RKO (cell line): ENCODE measurements around the gene EEFSEC.
"Not testable (repeated sequence)": the region's sequence is repeated elsewhere in the genome, so short reads cannot be mapped to it uniquely, and the experiment has no call there.

Experiments used
- DNase-seq: peaks from one replicate; pipeline ENCODE4 v3.0.0-alpha.2; 2016; ENCODE audit warnings: low spot score

The EEFSEC gene

DNA sequence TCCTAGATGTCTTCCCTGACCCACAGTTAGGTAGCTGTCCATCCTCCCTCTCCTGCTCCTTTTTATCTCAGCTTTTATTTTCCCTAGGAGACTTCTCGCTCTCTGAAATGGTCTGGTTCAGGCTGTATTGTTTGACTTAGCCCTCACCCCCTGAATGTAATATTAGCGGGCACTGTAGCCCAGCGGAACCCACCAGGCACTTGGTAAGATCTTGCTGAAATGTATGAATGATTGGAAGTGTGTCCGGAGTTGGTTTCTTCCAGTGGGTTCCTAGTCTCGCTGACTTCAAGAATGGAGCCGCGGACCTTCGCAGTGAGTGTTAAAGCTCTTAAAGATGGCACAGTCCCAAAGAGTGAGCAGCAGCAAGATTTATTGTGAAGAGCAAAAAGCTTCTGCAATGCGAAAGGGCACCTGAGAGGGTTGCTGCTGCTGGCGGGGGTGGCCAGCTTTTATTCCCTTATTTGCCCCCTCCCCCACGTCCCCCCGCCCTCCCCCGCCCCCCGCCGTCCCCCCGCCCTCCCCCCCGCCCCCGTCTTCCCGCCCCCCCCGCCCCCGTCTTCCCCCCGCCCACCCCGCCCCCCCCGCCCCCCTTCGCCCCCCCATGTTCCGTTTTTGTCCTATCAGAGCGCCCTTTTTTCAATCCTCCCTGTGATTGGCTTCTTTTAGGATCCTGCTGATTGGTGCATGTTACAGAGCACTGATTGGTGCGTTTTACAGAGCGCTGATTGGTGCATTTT is 694 bp upstream of the EEFSEC start:
- DNase-seq = peak; percentile 90

- DNase-seq = not testable (repeated sequence)
Observed at GRCh38 chr3:128154354-128154753, 1.1 kb downstream of the EEFSEC start.

DNA sequence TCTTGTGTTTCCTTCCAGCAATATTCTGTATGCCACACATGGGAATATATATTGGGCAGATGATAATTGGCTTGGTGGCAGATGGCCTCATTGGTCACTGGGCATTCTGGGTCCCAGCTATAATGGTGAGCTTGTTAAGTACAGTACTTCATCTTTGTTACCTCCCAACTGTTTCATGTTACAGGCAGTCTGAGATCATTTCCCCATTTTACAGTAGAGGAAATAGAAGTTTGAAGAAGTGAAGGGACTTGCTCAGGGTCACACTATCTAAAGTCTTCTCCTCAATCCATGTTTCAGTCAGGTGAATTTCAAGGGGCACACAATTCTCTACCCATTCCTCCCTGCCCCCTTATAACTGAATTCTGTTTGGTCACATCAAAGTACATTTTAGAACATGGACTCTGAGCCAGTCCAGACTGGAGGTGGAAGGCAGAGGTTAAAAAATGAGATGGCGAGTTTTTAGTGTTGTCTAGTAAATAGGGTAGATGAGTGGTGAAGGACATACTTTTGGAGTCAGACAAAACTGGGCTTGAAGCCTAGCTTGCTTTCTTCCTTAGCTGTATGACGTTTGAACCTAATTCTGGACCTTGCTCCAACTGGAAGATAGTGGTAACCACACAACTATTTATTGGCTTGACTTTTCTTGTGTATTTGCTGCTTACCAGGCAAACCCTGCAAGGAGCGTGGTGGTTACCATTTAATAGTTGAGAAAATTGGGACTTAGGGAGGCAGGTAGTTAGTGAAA is 2.5 kb downstream of the EEFSEC start:
- no peak for DNase-seq

DNA sequence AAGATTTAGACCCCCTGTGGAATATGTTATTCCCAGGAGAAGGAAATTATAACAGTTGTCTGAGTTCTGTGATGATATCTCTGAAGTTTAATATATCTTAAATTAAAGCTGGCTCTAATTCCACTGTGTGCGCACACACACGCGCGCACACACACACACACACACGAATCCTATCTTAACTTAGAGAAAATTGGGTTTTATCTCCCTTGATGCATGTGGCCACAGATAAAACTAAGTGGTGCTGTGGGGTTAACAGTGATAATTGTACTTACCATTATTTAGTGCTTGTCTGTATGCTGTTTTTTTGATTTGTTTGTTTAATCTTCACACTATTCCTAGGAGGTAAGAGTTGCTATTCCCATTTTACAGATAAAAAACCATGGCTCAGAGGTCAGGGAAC is 7.4 kb downstream of the EEFSEC start:
- no peak for DNase-seq

DNA sequence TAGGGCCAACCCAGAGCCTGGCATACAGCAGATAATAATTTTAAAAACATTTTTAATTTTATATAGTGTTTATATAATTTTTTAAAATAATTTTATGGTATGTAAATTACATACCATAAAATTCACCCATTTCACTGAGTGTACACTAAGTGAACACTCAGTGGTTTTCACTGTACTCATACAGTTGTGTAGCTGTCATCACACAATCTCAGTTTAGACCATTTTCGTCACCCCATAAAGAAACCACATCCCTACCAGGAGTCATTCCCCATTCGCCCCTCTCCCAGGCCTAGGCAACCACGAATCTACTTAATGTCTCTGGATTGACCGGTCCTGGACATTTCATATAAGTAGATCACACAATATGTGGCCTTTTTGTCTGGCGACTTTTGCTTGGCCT is 10.2 kb downstream of the EEFSEC start:
- no peak for DNase-seq

GRCh38 chr3:128166971-128167453 is 13.7 kb downstream of the EEFSEC start:
- no peak for DNase-seq

GRCh38 chr3:128167646-128167972 is 14.3 kb downstream of the EEFSEC start:
- DNase-seq = no peak

- DNase-seq = no peak
Observed at GRCh38 chr3:128167973-128168674, 14.8 kb downstream of the EEFSEC start.

GRCh38 chr3:128168836-128169235 is 15.6 kb downstream of the EEFSEC start:
- no peak for DNase-seq

DNA sequence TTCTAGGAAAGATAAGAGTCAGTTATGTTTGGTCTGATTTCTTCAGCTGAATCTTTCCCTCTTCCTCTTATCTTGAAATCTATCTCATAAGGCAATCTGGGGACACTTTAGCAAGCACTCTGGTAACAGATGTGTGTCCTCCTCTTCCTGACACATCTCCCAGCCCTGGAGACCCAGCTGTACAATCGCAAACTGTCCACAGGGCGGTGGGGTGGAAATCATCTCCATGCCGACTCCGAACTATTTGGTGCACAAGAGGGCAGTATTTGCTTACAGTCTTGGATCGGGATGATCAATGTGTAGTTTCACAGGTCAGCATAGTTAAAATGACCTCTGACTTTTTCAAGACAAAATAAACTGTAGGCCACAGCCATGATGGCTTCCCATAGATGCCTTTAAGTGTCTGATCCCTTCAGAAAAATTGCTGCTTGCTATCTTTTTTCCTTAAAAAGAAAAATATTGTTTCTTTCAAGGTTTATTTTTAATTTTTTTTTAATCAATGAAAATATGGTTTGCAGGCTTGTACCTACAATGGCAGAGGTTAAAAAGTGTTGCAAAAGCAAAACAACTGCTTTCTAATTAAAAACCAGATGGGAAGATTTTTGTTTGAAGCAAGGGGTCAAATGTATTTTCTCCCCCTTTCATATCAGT is 17.7 kb downstream of the EEFSEC start:
- DNase-seq = peak; percentile 83

DNA sequence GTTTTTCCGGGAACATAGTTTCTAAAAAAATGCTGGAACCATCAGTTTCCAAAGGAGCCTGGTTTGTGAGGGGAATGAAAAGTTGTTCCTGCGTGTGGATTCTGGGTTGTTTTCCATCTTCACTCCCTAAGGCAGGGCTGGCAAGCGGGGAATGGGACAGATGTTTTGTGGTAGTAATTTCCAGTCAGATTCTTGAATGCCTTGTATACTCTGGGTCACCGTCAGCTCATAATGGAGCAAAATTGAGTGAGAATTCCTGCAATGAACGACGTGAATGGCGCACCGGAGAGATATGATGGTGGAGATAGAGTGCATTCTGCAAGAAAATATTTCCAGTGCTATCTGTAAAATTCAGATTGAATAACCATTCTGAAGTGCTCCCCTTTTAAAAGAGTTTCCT is 19.9 kb downstream of the EEFSEC start:
- no peak for DNase-seq

- no peak for DNase-seq
Observed at GRCh38 chr3:128173849-128174248, 20.6 kb downstream of the EEFSEC start.

GRCh38 chr3:128174675-128175590 is 21.7 kb downstream of the EEFSEC start:
- DNase-seq = no peak

DNA sequence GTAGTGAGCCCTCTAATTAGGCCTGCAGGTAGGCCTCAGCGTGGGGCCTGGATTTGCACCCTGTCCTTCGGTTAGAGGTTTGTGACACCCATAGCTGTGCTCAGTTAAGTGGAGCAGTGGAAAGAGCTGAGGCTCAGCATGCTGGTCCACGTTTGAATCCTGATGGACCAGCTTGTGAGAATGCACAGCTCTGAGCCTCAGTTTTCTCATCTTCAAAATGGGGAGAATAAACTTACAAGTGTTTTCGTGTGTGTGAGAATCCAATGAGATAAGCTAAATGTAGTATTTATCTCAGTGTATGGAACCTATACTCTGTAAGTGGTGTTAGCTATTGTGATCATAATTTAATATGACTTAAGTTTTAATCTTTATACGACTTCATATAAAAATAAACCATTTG is 22.5 kb downstream of the EEFSEC start:
- DNase-seq = no peak

- DNase-seq = no peak
Observed at GRCh38 chr3:128176276-128176833, 23.1 kb downstream of the EEFSEC start.

DNA sequence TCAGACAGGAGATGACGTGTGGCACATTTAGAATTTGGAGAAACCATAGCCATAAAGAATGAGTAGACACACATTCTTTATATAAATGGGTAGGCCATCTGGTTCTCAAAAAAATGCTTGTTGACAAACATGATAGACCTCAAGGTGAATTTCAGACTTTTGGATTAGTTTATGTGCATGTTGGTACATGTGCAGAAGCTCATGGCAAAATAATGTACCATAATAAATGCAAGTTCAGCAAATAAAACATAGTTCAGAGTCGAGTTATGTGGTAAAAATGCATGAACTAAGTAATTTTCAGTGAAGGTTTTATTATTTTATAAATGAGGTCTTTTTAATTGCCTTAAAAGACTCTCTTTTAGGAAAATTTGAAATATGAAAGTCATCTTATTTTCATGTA is 24.6 kb downstream of the EEFSEC start:
- DNase-seq = no peak

DNA sequence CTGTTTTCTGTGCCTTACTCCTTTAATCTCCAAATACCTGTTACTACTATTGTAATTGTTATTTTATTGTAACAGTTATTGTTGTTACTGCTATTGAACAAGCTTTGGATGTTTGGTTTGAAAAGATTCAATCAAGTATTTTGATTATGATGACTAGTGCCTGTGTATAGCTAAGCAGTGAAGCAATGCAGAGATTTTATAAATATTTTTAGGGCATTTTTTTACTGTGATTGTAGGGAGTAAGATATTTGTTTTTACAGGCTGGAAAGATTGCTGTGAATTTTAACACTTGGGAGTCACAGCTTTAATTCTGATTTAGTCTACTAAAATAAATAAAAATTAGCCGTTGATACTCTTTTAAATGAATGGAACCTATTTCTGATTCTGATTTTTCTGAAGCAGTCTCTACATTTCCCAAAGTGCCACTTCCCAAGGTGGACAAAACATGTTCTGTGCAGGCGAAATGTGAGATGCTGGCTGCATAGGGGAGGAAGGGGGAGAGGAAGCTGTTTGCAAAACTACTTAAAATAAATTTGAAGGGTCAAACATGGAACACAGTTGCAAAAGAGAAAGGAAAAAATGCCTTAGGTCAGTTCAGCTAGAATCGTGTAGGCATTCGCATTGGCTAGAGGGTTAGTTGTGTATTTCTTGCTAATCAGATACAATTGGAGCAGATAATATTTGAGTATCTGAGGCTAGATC is 25.7 kb downstream of the EEFSEC start:
- DNase-seq = no peak

DNA sequence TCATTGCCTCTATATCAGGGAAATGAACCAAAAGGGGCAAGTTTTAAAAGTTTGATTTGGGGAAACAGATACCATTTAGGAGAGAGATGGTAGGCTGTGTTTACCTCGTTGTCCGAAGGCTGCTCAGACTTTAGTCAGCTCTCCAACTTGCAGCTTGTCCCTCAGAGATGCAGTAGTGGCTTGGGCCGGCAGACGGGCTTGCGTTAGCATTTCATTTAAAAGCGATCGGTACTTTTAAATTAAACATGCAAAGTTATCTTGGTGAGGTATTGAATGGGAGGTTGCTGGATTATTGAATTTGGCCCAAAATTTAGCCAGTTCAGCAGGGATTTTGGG is 26.2 kb downstream of the EEFSEC start:
- DNase-seq = no peak

GRCh38 chr3:128180436-128180835 is 27.2 kb downstream of the EEFSEC start:
- no peak for DNase-seq

DNA sequence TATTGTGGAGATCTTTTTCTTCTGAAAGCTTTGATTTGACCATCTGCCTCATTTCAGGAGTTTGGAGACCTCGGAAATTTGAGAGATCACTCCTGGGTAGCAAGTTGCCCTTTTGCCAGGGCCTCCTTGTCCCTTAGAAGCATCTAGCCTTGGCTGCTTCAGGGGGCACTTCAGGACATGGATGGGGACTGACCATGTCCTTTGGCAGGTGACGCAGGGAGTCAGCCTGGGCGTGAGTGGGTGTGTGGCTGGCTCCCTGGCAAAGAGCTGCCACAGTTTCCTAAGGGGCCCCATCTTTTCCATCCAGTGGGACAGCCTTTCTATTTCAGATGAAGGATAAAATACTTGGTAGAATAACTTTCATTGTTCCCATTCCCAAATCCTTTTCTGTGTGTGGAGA is 27.6 kb downstream of the EEFSEC start:
- no peak for DNase-seq

DNA sequence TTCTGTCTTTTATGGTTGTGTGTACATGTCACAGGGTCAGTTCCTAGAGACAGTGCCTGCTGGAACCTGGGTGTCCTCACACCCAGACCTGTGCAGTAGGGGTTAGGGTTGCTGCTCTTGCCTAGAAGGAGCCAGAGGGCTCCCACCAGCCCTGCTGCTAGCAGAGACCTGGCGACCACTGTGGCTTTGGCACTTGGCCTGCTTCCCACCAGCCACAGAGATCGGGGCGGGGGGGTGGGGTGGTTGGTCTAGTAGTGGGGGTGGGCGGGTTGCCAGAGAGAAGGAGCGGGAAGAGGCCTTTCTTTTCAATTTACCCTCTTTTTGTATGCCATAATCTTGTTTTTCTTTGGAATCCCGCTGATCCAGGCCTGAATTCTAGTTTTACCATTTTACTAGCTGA is 29.4 kb downstream of the EEFSEC start:
- no peak for DNase-seq
